ENCODE data around the gene CAPZB.

GRCh38 chr1:19330449-19331135 is 154.7 kb downstream of the CAPZB start:
- no peak for TF ChIP-seq TAF1 (IDR thresholded peaks at IDR 0.05; ENCODE audit: borderline replicate concordance, insufficient read depth, low read length)
- 0 out of 2 replicates have a peak, but pooled peaks have one; percentile 27 for TF ChIP-seq POLR2AphosphoS5 (IDR thresholded peaks at IDR 0.05; ENCODE audit: low read depth, low read length)
- no peak for TF ChIP-seq SIN3A (IDR thresholded peaks at IDR 0.05; ENCODE audit: borderline replicate concordance, insufficient read depth, low read length)
